HG03565 (cell line): Measurements from ENCODE around the gene TUT1.
"Not testable (repeated sequence)": the region's sequence is repeated elsewhere in the genome, so short reads cannot be mapped to it uniquely, and the experiment has no call there.

Experiments used
- ATAC-seq: cut with Tn5 transposase; IDR thresholded peaks from one replicate; pipeline ENCODE4 v1.9.1; 2021; ENCODE audit warnings: mild to moderate bottlenecking, moderate library complexity; ENCODE audit not compliant: unreplicated experiment

The TUT1 gene

GRCh38 chr11:62591448-62592145 lies at the start of gene TUT1:
Gene TUT1 (minus strand): TSS chr11:62591523. CDS start chr11:62591485, 38 bp downstream.
- ATAC-seq: peak; percentile 74

- ATAC-seq: no peak
These were observed 41.2 kb upstream of the TUT1 start for GRCh38 chr11:62632492-62632891.

GRCh38 chr11:62627713-62628112 lies 36.4 kb upstream of the TUT1 start:
- no peak for ATAC-seq

GRCh38 chr11:62622476-62623089 lies 31.3 kb upstream of the TUT1 start:
- no peak for ATAC-seq

GRCh38 chr11:62621567-62622470 lies 30.5 kb upstream of the TUT1 start, which contains the start of gene B3GAT3:
Gene B3GAT3 (minus strand): TSS chr11:62621986. CDS start chr11:62621947, 39 bp downstream.
- peak; percentile 84 for ATAC-seq

GRCh38 chr11:62621027-62621566 lies 29.8 kb upstream of the TUT1 start:
- no peak for ATAC-seq

- ATAC-seq: not testable (repeated sequence)
These were observed 25.6 kb upstream of the TUT1 start for GRCh38 chr11:62616957-62617356.

GRCh38 chr11:62615521-62615920 lies 24.2 kb upstream of the TUT1 start:
- ATAC-seq: no peak

GRCh38 chr11:62614275-62614674 lies 23.0 kb upstream of the TUT1 start:
- ATAC-seq: no peak

GRCh38 chr11:62613291-62613778 lies 22.0 kb upstream of the TUT1 start:
- no peak for ATAC-seq

GRCh38 chr11:62612366-62613290 lies 21.3 kb upstream of the TUT1 start, which contains the start of the genes EML3 and ROM1:
Gene EML3 (minus strand): TSS chr11:62612775. CDS start chr11:62612457, 318 bp downstream.
Gene ROM1 (plus strand): TSS chr11:62613257. CDS start chr11:62613282, 25 bp downstream.
- ATAC-seq: peak; percentile 52

- peak; percentile 8 for ATAC-seq
These were observed 20.5 kb upstream of the TUT1 start for GRCh38 chr11:62611705-62612365.

GRCh38 chr11:62610814-62611704 lies 19.7 kb upstream of the TUT1 start:
- ATAC-seq: no peak

- no peak for ATAC-seq
These were observed 19.1 kb upstream of the TUT1 start for GRCh38 chr11:62610403-62610802.

- ATAC-seq: no peak
These were observed 17.5 kb upstream of the TUT1 start for GRCh38 chr11:62608776-62609175.

- ATAC-seq: no peak
These were observed 16.4 kb upstream of the TUT1 start for GRCh38 chr11:62607714-62608113.

GRCh38 chr11:62605902-62606301 lies 14.6 kb upstream of the TUT1 start:
- ATAC-seq: no peak

- ATAC-seq: no peak
These were observed 14.1 kb upstream of the TUT1 start for GRCh38 chr11:62605467-62605866.
